Vagina (tissue), 2 donors: ENCODE measurements around the gene ASS1. TPM values are rescaled to one million over a fixed set of nuclear protein-coding genes. Genes with fewer than 3 reads are reported as not detected.

Source experiments
- DNase-seq, 2 donors: peaks; one replicate each; pipeline ENCODE4 v3.0.0-alpha.2; 2017; ENCODE audit errors: extremely low spot score in 2 of 2
- H3K27ac ChIP-seq: fragments of 200-600 bp; sonication (generic); one replicate; pipeline ENCODE4 v1.5.1; 2019
- H3K27me3 ChIP-seq: fragments of 200-600 bp; sonication (generic); one replicate; pipeline ENCODE4 v1.5.1; 2019
- H3K36me3 ChIP-seq, 2 donors: fragments of 200-600 bp; sonication (generic); one replicate each; pipeline ENCODE4 v1.5.1; 2017 to 2019
- H3K4me1 ChIP-seq: fragments of 200-600 bp; sonication (generic); one replicate; pipeline ENCODE4 v1.5.1; 2019
- H3K4me3 ChIP-seq, 2 donors: fragments of 200-600 bp; sonication (generic); 1 replicate in 1 of 2; 2 replicates in 1 of 2; pipeline ENCODE4 v1.5.1; 2016 to 2019
- H3K9me3 ChIP-seq: fragments of 200-600 bp; sonication (generic); one replicate; pipeline ENCODE4 v1.5.1; 2019
- CTCF ChIP-seq, 3 experiments: fragments of 450-650 bp in 2 of 3; fragments of 200-600 bp in 1 of 3; sonication (generic) in 1 of 3; IDR thresholded peaks; one replicate each; pipeline ENCODE4 v1.5.1; 2017 to 2019; ENCODE audit warnings: antibody characterized with exemption in 3 of 3, mild to moderate bottlenecking in 2 of 3, moderate library complexity in 2 of 3
- POLR2A ChIP-seq, 2 donors: fragments of 450-650 bp; IDR thresholded peaks; one replicate each; pipeline ENCODE4 v1.6.1; 2017; ENCODE audit warnings: antibody characterized with exemption in 2 of 2, mild to moderate bottlenecking in 2 of 2, moderate library complexity in 2 of 2
- POLR2AphosphoS5 ChIP-seq, 2 donors: sonication (generic); formaldehyde crosslinking; IDR thresholded peaks; one replicate each; pipeline ENCODE4 v1.9.0; 2017; ENCODE audit warnings: antibody characterized with exemption in 2 of 2, mild to moderate bottlenecking in 2 of 2, low read depth in 1 of 2; ENCODE audit not compliant: insufficient read depth in 1 of 2
- intact Hi-C: fragments of 100-400 bp; cut with DNase I; formaldehyde crosslinking; loops from one replicate; pipeline ENCODE4 v1.15.1; 2023
- total RNA-seq: library from RNA; depleted of rRNA; stranded (reverse); fragments of >200 nt; gene quantifications from one replicate; pipeline ENCODE4 v1.2.3, GENCODE V29; 2016

The ASS1 gene
- total RNA-seq, 1 donor from 2014 or later = 84.0 TPM

GRCh38 chr9:130495067-130495466 is 50.3 kb downstream of the ASS1 start:
- peaks cover 0 to 8% of the 10 kb centered on the region in 2 donors for H3K36me3 ChIP-seq

GRCh38 chr9:130497139-130497538 is 52.4 kb downstream of the ASS1 start:
- no peak for DNase-seq
- H3K27me3 ChIP-seq = no peaks in the 10 kb centered on the region
- H3K27ac ChIP-seq = no peak overlapping the region
- no peaks in the 10 kb centered on the region for H3K4me1 ChIP-seq
- H3K4me3 ChIP-seq = no peak overlapping the region
- no peaks in the 10 kb centered on the region for H3K9me3 ChIP-seq
- TF ChIP-seq POLR2A (IDR thresholded peaks at IDR 0.05) (no peak), POLR2AphosphoS5 (IDR thresholded peaks at IDR 0.05; ENCODE audit: insufficient read depth in 1 of 2, low read depth in 1 of 2) (no peak), CTCF (IDR thresholded peaks at IDR 0.05) (no peak)
- peaks cover 0 to 8% of the 10 kb centered on the region in 2 donors for H3K36me3 ChIP-seq
- intact Hi-C loops = no loop called here

More at GRCh38 chr9:130495067-130495466, 50.3 kb downstream of the ASS1 start:
- no peak for DNase-seq
- H3K27ac ChIP-seq = no peak overlapping the region
- no peaks in the 10 kb centered on the region for H3K27me3 ChIP-seq
- intact Hi-C loops = no loop called here
- H3K9me3 ChIP-seq = no peaks in the 10 kb centered on the region
- no peaks in the 10 kb centered on the region for H3K4me1 ChIP-seq
- no peak for TF ChIP-seq POLR2A (IDR thresholded peaks at IDR 0.05)
- TF ChIP-seq CTCF (IDR thresholded peaks at IDR 0.05) = no peak
- no peak for TF ChIP-seq POLR2AphosphoS5 (IDR thresholded peaks at IDR 0.05; ENCODE audit: insufficient read depth in 1 of 2, low read depth in 1 of 2)
- H3K4me3 ChIP-seq = no peak overlapping the region

GRCh38 chr9:130498298-130498917 is 53.6 kb downstream of the ASS1 start:
- Histone ChIP-seq H3K27me3 (no peaks in the 10 kb centered on the region), H3K4me3 (no peak overlapping the region), H3K4me1 (no peaks in the 10 kb centered on the region), H3K9me3 (no peaks in the 10 kb centered on the region), H3K27ac (no peak overlapping the region), H3K36me3 (peaks cover 0 to 8% of the 10 kb centered on the region in 2 donors)
- no peak for DNase-seq
- TF ChIP-seq CTCF (IDR thresholded peaks at IDR 0.05) (no peak), POLR2AphosphoS5 (IDR thresholded peaks at IDR 0.05; ENCODE audit: insufficient read depth in 1 of 2, low read depth in 1 of 2) (no peak), POLR2A (IDR thresholded peaks at IDR 0.05) (no peak)
- intact Hi-C loops = no loop called here

GRCh38 chr9:130498918-130499698 is 54.3 kb downstream of the ASS1 start:
- no peaks in the 10 kb centered on the region for H3K9me3 ChIP-seq
- intact Hi-C loops = no loop called here
- H3K36me3 ChIP-seq = peaks cover 0 to 8% of the 10 kb centered on the region in 2 donors
- no peak for TF ChIP-seq POLR2A (IDR thresholded peaks at IDR 0.05)
- no peak for TF ChIP-seq POLR2AphosphoS5 (IDR thresholded peaks at IDR 0.05; ENCODE audit: insufficient read depth in 1 of 2, low read depth in 1 of 2)
- no peak for TF ChIP-seq CTCF (IDR thresholded peaks at IDR 0.05)
- no peak overlapping the region for H3K4me3 ChIP-seq
- DNase-seq = no peak
- no peaks in the 10 kb centered on the region for H3K4me1 ChIP-seq
- H3K27me3 ChIP-seq = no peaks in the 10 kb centered on the region
- no peak overlapping the region for H3K27ac ChIP-seq

GRCh38 chr9:130499804-130500263 is 55.1 kb downstream of the ASS1 start:
- Histone ChIP-seq H3K36me3 (peaks cover 0 to 3% of the 10 kb centered on the region in 2 donors), H3K27ac (no peak overlapping the region), H3K4me1 (no peaks in the 10 kb centered on the region), H3K9me3 (no peaks in the 10 kb centered on the region), H3K4me3 (no peak overlapping the region), H3K27me3 (no peaks in the 10 kb centered on the region)
- TF ChIP-seq POLR2A (IDR thresholded peaks at IDR 0.05) (no peak), POLR2AphosphoS5 (IDR thresholded peaks at IDR 0.05; ENCODE audit: insufficient read depth in 1 of 2, low read depth in 1 of 2) (no peak), CTCF (IDR thresholded peaks at IDR 0.05) (no peak)
- no peak for DNase-seq
- intact Hi-C loops = no loop called here
